HCT116 (cell line): ENCODE results near the gene DDX10. TPM values are rescaled to one million over a fixed set of nuclear protein-coding genes. Genes with fewer than 3 reads are reported as not detected.

Experiments used
- ATAC-seq: fragments of 200-7000 bp; cut with Tn5 transposase; 2 replicates; pipeline ENCODE4 v1.9.1; 2020; ENCODE audit warnings: mild to moderate bottlenecking, moderate library complexity
- BruUV-seq: library from RNA; stranded (reverse); fragments of 400-500 nt; replicated peaks from 2 replicates; lab custom pipeline; 2021; lab: Mats Ljungman, UMichigan
- CTCF ChIA-PET: fragments of 300-600 bp; sonication (Branson Sonifier 250); formaldehyde crosslinking; loops from one replicate; lab custom pipeline; 2021; ENCODE audit warnings: antibody characterized with exemption; lab: Charles Lee
- POLR2A ChIA-PET: fragments of 300-600, 350-600 bp; sonication (Branson Sonifier 250); formaldehyde crosslinking; loops from one replicate; lab custom pipeline; 2021; ENCODE audit warnings: antibody characterized with exemption; lab: Charles Lee
- RAD21 ChIA-PET, 2 experiments: fragments of 300-600 bp; sonication (Branson Sonifier 250); formaldehyde crosslinking; loops; one replicate each; lab custom pipeline; 2023; ENCODE audit warnings: low total read pairs in 2 of 2; ENCODE audit not compliant: uncharacterized antibody in 2 of 2, unreplicated experiment in 2 of 2, low non-redundant PET in 1 of 2; lab: Charles Lee
- DNase-seq: peaks from one replicate; pipeline ENCODE4 v3.0.0-alpha.2; 2010; ENCODE audit warnings: low read depth, low spot score
- H2AFZ ChIP-seq: fragments of 200-600 bp; shearing (Covaris generic), sonication (generic); 2 replicates; pipeline ENCODE4 v1.6.1; 2017; ENCODE audit warnings: low read depth, mixed run types, mixed read lengths, antibody characterized with exemption, low read length; ENCODE audit not compliant: poor library complexity, severe bottlenecking
- H3K27ac ChIP-seq: 2 replicates; pipeline ENCODE4 v1.5.1; 2012; ENCODE audit warnings: low read depth, low read length
- H3K27me3 ChIP-seq: fragments of 200-600 bp; sonication (generic); 2 replicates; pipeline ENCODE4 v1.6.1; 2016; ENCODE audit warnings: mixed run types, low read length, mixed read lengths; ENCODE audit not compliant: insufficient read depth
- H3K36me3 ChIP-seq, 2 experiments: fragments of 200-500 bp in 1 of 2; fragments of 200-600 bp in 1 of 2; sonication (Bioruptor generic) in 1 of 2; sonication (generic) in 1 of 2; 2 replicates each; pipeline versions ENCODE4 v1.5.1 to v1.6.1; 2014 to 2016; ENCODE audit warnings: low read length in 2 of 2, inconsistent platforms in 1 of 2, mixed read lengths in 1 of 2, mixed run types in 1 of 2; ENCODE audit not compliant: insufficient read depth in 2 of 2, control insufficient read depth in 1 of 2
- H3K4me1 ChIP-seq, 2 experiments: fragments of 200-600 bp in 1 of 2; sonication (generic) in 1 of 2; 2 replicates each; pipeline versions ENCODE4 v1.5.1 to v1.6.1; 2012 to 2017; ENCODE audit warnings: low read length in 2 of 2, inconsistent platforms in 1 of 2, mild to moderate bottlenecking in 1 of 2, mixed read lengths in 1 of 2, mixed run types in 1 of 2, moderate library complexity in 1 of 2; ENCODE audit not compliant: insufficient read depth in 2 of 2, control insufficient read depth in 1 of 2
- H3K4me2 ChIP-seq: fragments of 200-600 bp; sonication (generic); 2 replicates; pipeline ENCODE4 v1.6.1; 2017; ENCODE audit warnings: mixed run types, low read length, mixed read lengths
- H3K4me3 ChIP-seq, 2 experiments: fragments of 200-600 bp in 1 of 2; sonication (generic) in 1 of 2; replicated peaks in 1 of 2; 2 replicates each; pipeline ENCODE4 v1.5.1; 2011 to 2016; ENCODE audit warnings: low read length in 2 of 2, control low read depth in 1 of 2, low read depth in 1 of 2, mild to moderate bottlenecking in 1 of 2, mixed read lengths in 1 of 2, mixed run types in 1 of 2
- H3K79me2 ChIP-seq: fragments of 200-600 bp; sonication (generic); 2 replicates; pipeline ENCODE4 v1.6.1; 2017; ENCODE audit warnings: mild to moderate bottlenecking, mixed run types, low read length, moderate library complexity, mixed read lengths; ENCODE audit not compliant: insufficient read depth
- H3K9ac ChIP-seq: fragments of 200-600 bp; sonication (generic); 2 replicates; pipeline ENCODE4 v1.6.1; 2016; ENCODE audit warnings: low read length, mixed read lengths
- H3K9me2 ChIP-seq: fragments of 200-600 bp; sonication (generic), shearing (Covaris generic); 2 replicates; pipeline ENCODE4 v1.6.1; 2017; ENCODE audit warnings: mixed run types, mild to moderate bottlenecking, moderate library complexity; ENCODE audit not compliant: insufficient read depth
- H3K9me3 ChIP-seq, 2 experiments: fragments of 200-500 bp in 1 of 2; fragments of 200-600 bp in 1 of 2; sonication (Bioruptor generic) in 1 of 2; sonication (generic) in 1 of 2; 2 replicates each; pipeline ENCODE4 v1.6.1; 2014 to 2017; ENCODE audit warnings: low read length in 2 of 2, mixed read lengths in 2 of 2, inconsistent platforms in 1 of 2, low read depth in 1 of 2, mild to moderate bottlenecking in 1 of 2, mixed run types in 1 of 2, moderate library complexity in 1 of 2; ENCODE audit not compliant: control insufficient read depth in 1 of 2, insufficient read depth in 1 of 2
- H4K20me1 ChIP-seq: fragments of 200-600 bp; sonication (generic), shearing (Covaris generic); 2 replicates; pipeline ENCODE4 v1.6.1; 2017; ENCODE audit warnings: mixed run types, mild to moderate bottlenecking, moderate library complexity; ENCODE audit not compliant: insufficient read depth
- CBX3 ChIP-seq: IDR thresholded peaks from 2 replicates; pipeline ENCODE4 v1.6.1; 2012; ENCODE audit warnings: low read depth
- CEBPB ChIP-seq: IDR thresholded peaks from 2 replicates; pipeline ENCODE4 v1.6.1; 2012; ENCODE audit warnings: low read depth
- EGR1 ChIP-seq: IDR thresholded peaks from 2 replicates; pipeline ENCODE4 v1.6.1; 2012; ENCODE audit warnings: low read depth
- ELF1 ChIP-seq: IDR thresholded peaks from 2 replicates; pipeline ENCODE4 v1.6.1; 2012; ENCODE audit warnings: low read depth, borderline replicate concordance
- EZH2 ChIP-seq: fragments of 200-600 bp; sonication (generic); IDR thresholded peaks from 2 replicates; pipeline ENCODE4 v1.6.1; 2017; ENCODE audit warnings: antibody characterized with exemption, mixed run types
- EZH2phosphoT487 ChIP-seq: fragments of 200-600 bp; IDR thresholded peaks from 2 replicates; pipeline ENCODE4 v1.6.1; 2018; ENCODE audit warnings: antibody characterized with exemption, borderline replicate concordance
- JUND ChIP-seq: IDR thresholded peaks from 2 replicates; pipeline ENCODE4 v1.6.1; 2012
- POLR2A ChIP-seq: IDR thresholded peaks from 2 replicates; pipeline ENCODE4 v1.7.0; 2011; ENCODE audit warnings: borderline replicate concordance; ENCODE audit not compliant: insufficient read depth, insufficient read length; ENCODE audit errors: extremely low read depth
- POLR2AphosphoS5 ChIP-seq: IDR thresholded peaks from 2 replicates; pipeline ENCODE4 v1.6.1; 2011; ENCODE audit warnings: mild to moderate bottlenecking, low read depth, low read length, moderate library complexity
- RAD21 ChIP-seq: IDR thresholded peaks from 2 replicates; pipeline ENCODE4 v1.6.1; 2012; ENCODE audit warnings: low read depth, mild to moderate bottlenecking
- SIN3A ChIP-seq: IDR thresholded peaks from 2 replicates; pipeline ENCODE4 v1.6.1; 2012; ENCODE audit warnings: low read depth
- SP1 ChIP-seq: IDR thresholded peaks from 2 replicates; pipeline ENCODE4 v1.6.1; 2012; ENCODE audit warnings: low read depth
- SRF ChIP-seq: IDR thresholded peaks from 2 replicates; pipeline ENCODE4 v1.6.1; 2012; ENCODE audit warnings: low read depth
- TCF7L2 ChIP-seq: IDR thresholded peaks from 2 replicates; pipeline ENCODE4 v1.7.0; 2011; ENCODE audit warnings: borderline replicate concordance, inconsistent platforms; ENCODE audit not compliant: insufficient read depth, insufficient read length; ENCODE audit errors: extremely low read depth
- YY1 ChIP-seq: IDR thresholded peaks from 2 replicates; pipeline ENCODE4 v1.6.1; 2011; ENCODE audit warnings: low read length, low read depth, moderate library complexity, mild to moderate bottlenecking; ENCODE audit not compliant: insufficient replicate concordance; ENCODE audit errors: extremely low read depth
- ZNF274 ChIP-seq: fragments of 200-500 bp; sonication (Bioruptor generic); IDR thresholded peaks from 2 replicates; pipeline ENCODE4 v1.6.1; 2014; ENCODE audit warnings: mild to moderate bottlenecking, low read depth, low read length, inconsistent platforms
- intact Hi-C: fragments of 100-400 bp; cut with micrococcal nuclease; formaldehyde crosslinking; loops from 2 replicates; pipeline ENCODE4 v1.10.0; 2022
- total RNA-seq: library from RNA; stranded (reverse); gene quantifications from one replicate; pipeline ENCODE4 v1.2.1, GENCODE V29; 2021; ENCODE audit not compliant: unreplicated experiment
- TF ChIP-seq, protein P1 (sequence below): IDR thresholded peaks from 2 replicates; pipeline ENCODE4 v1.6.1; 2012
- TF ChIP-seq, protein P2 (sequence below): IDR thresholded peaks from 2 replicates; pipeline ENCODE4 v1.6.1; 2012
- TF ChIP-seq, protein P3 (sequence below): IDR thresholded peaks from 2 replicates; pipeline ENCODE4 v1.6.1; 2011; ENCODE audit warnings: mild to moderate bottlenecking, low read length, moderate library complexity; ENCODE audit not compliant: insufficient replicate concordance; ENCODE audit errors: extremely low read depth
- TF ChIP-seq, protein P4 (sequence below): IDR thresholded peaks from 2 replicates; pipeline ENCODE4 v1.6.1; 2012; ENCODE audit warnings: low read depth

The DDX10 gene
- total RNA-seq, 1 experiment from 2014 or later, result 66.5 TPM

DNA sequence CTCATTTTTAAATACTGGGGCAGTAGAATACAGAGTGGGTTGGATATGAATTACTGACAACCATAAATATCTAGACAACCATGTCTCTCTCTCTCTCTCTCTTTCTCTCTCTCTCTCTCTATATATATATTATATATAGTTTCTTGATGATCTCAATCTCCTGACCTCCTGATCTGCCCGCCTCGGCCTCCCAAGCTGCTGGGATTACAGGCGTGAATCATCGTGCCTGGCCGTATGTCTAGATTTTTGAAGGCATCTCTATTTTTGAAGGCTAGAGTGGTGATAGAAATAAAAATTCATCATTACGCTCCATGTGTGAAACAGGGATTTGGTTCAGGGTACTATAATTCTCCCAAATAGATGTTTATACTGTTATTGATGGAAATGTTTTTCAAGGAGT, 84.1 kb downstream of the DDX10 start:
- no peak overlapping the region for H3K9ac ChIP-seq
- no TSS peak for BruUV-seq
- peaks cover 76% of the 10 kb centered on the region for H3K79me2 ChIP-seq
- POLR2A ChIA-PET, result no interaction called here
- no peaks in the 10 kb centered on the region for H3K9me2 ChIP-seq
- H4K20me1 ChIP-seq, result no peaks in the 10 kb centered on the region; the same call in 1 of the 2 replicates
- RAD21 ChIA-PET, result no interaction called here
- TF ChIP-seq SP1, result no peak
- TF ChIP-seq SRF, result no peak
- no peak for TF ChIP-seq EZH2phosphoT487
- no peak for TF ChIP-seq RAD21
- TF ChIP-seq POLR2AphosphoS5, result no peak
- no peak for TF ChIP-seq EGR1
- TF ChIP-seq ZNF274, result no peak
- TF ChIP-seq CBX3, result no peak
- TF ChIP-seq, protein P1, sequence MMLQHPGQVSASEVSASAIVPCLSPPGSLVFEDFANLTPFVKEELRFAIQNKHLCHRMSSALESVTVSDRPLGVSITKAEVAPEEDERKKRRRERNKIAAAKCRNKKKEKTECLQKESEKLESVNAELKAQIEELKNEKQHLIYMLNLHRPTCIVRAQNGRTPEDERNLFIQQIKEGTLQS, result no peak
- no peak for TF ChIP-seq EZH2
- no peak for TF ChIP-seq CEBPB
- TF ChIP-seq, protein P2, sequence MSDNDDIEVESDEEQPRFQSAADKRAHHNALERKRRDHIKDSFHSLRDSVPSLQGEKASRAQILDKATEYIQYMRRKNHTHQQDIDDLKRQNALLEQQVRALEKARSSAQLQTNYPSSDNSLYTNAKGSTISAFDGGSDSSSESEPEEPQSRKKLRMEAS, result no peak
- TF ChIP-seq ELF1, result no peak
- no peak for TF ChIP-seq TCF7L2
- TF ChIP-seq, protein P3, sequence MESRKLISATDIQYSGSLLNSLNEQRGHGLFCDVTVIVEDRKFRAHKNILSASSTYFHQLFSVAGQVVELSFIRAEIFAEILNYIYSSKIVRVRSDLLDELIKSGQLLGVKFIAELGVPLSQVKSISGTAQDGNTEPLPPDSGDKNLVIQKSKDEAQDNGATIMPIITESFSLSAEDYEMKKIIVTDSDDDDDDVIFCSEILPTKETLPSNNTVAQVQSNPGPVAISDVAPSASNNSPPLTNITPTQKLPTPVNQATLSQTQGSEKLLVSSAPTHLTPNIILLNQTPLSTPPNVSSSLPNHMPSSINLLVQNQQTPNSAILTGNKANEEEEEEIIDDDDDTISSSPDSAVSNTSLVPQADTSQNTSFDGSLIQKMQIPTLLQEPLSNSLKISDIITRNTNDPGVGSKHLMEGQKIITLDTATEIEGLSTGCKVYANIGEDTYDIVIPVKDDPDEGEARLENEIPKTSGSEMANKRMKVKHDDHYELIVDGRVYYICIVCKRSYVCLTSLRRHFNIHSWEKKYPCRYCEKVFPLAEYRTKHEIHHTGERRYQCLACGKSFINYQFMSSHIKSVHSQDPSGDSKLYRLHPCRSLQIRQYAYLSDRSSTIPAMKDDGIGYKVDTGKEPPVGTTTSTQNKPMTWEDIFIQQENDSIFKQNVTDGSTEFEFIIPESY, result no peak
- no peak for TF ChIP-seq POLR2A
- no peak for TF ChIP-seq JUND
- TF ChIP-seq, protein P4, sequence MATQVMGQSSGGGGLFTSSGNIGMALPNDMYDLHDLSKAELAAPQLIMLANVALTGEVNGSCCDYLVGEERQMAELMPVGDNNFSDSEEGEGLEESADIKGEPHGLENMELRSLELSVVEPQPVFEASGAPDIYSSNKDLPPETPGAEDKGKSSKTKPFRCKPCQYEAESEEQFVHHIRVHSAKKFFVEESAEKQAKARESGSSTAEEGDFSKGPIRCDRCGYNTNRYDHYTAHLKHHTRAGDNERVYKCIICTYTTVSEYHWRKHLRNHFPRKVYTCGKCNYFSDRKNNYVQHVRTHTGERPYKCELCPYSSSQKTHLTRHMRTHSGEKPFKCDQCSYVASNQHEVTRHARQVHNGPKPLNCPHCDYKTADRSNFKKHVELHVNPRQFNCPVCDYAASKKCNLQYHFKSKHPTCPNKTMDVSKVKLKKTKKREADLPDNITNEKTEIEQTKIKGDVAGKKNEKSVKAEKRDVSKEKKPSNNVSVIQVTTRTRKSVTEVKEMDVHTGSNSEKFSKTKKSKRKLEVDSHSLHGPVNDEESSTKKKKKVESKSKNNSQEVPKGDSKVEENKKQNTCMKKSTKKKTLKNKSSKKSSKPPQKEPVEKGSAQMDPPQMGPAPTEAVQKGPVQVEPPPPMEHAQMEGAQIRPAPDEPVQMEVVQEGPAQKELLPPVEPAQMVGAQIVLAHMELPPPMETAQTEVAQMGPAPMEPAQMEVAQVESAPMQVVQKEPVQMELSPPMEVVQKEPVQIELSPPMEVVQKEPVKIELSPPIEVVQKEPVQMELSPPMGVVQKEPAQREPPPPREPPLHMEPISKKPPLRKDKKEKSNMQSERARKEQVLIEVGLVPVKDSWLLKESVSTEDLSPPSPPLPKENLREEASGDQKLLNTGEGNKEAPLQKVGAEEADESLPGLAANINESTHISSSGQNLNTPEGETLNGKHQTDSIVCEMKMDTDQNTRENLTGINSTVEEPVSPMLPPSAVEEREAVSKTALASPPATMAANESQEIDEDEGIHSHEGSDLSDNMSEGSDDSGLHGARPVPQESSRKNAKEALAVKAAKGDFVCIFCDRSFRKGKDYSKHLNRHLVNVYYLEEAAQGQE, result no peak
- no peak for TF ChIP-seq SIN3A
- no peak for TF ChIP-seq YY1
- no peaks in the 10 kb centered on the region for H3K36me3 ChIP-seq
- CTCF ChIA-PET, result no interaction called here
- intact Hi-C loops, result no loop called here
- no peak overlapping the region for H3K27ac ChIP-seq
- no peaks in the 10 kb centered on the region for H3K27me3 ChIP-seq
- no peak for DNase-seq
- H2AFZ ChIP-seq, result no peak overlapping the region
- H3K4me3 ChIP-seq, result no peak overlapping the region
- no peaks in the 10 kb centered on the region for H3K9me3 ChIP-seq
- H3K4me2 ChIP-seq, result no peak overlapping the region
- no peaks in the 10 kb centered on the region for H3K4me1 ChIP-seq
- ATAC-seq, result no peak
